COLO668 (cell line): Measurements from ENCODE around the gene CRIP1.

Source experiments
- DNase-seq: peaks from one replicate; lab custom pipeline; 2025; ENCODE audit not compliant: unreplicated experiment; lab: John Stamatoyannopoulos, UW

CRIP1 gene

DNA sequence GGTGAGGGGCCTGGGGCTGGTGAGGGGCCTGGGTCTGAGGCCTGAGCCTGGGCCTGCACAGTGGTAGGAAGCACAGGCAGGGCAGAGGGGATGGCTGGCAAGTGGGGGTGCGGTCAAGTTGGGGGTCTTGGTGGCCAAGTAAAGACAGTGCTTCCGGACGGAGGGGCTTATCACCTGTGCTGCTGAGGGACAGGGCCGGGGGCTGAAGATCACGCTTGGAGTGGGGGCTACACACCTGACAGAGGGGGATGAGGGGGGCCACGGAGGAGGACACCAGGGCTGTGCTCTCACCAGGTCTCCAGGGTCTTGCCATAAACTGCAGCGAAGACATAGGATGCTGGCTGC lies 16.6 kb downstream of the CRIP1 start:
- DNase-seq: no peak

GRCh38 chr14:105503935-105504692 lies 17.4 kb downstream of the CRIP1 start:
- DNase-seq: no peak

DNA sequence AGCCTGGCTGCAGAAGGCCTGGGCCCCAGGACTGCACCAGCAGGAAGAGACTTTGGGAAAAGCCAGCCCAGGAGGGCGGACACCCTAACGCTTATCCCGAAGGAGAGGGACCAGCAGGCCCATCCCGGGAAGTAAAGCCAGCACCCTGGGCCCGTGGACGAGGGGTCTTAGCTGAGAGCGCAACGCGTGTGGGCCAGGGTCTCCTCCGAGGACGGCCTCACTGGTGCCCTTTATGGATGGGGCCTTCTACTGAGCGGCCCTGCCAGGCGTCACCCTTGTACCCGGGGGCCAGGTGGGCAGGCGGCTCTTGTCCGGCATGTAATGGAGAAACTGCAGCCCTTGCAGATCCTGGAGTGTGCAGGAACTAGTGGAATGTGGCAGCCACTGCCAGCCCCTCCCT lies 18.4 kb downstream of the CRIP1 start:
- no peak for DNase-seq

DNA sequence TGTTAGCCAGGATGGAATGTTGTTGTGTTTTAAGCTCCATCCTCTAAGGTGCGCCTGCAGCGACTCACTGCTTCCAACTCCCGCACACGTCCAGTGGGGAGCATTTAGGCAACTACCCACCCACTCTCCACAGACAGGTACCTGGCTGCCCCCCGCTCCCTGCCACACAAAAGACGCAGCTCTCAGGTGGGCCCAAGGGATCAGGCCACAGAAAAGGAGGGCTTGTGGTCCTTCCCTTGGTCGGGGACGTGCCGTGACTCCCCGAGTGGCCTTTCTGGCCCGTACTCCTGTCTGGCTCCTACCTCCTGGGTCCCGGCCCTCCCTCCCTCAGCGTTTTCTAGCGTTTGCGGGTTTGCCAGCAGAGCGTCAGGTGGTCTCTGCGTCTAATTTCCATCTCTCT lies 20.6 kb downstream of the CRIP1 start:
- no peak for DNase-seq

DNA sequence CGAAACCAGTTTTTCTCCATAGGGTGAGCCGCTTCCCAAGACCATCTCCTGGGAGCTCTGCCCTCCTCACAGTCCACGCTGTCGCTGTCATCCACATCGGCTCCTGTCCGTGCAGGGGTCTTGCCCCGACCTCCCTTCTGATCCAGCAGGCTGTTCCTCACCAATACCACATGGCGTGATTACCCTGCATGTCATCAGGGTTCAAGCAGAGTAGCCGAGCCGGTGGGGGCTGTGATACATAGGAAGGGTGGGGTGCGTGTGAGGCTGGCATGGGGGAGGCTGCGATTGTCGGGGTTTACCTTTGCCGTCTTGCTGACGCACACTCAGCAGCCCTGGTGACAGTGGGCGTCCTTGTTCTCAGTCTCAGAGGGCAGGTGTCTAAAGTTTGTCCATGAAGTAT lies 21.4 kb downstream of the CRIP1 start:
- no peak for DNase-seq

- no peak for DNase-seq
Observed at GRCh38 chr14:105508601-105509000, 21.9 kb downstream of the CRIP1 start.

DNA sequence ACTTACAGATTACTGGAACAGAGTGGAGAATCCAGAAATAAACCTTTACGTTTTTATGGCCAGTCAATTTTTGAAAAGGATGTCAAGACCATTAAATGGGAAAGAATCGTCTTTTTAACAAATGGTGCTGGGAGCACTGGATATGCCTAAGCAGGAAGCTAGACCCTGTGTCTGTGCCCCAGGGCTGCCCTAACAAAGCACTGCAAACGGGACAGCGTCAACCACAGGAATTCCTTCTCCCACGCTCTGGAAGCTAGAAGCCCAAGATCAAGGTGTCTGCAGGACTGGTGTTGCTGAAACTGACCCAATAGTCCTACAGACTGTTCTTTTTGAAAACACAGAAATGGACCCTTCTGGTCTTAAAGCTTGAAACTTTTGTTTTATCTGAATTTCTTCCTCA lies 30.4 kb downstream of the CRIP1 start:
- no peak for DNase-seq

DNA sequence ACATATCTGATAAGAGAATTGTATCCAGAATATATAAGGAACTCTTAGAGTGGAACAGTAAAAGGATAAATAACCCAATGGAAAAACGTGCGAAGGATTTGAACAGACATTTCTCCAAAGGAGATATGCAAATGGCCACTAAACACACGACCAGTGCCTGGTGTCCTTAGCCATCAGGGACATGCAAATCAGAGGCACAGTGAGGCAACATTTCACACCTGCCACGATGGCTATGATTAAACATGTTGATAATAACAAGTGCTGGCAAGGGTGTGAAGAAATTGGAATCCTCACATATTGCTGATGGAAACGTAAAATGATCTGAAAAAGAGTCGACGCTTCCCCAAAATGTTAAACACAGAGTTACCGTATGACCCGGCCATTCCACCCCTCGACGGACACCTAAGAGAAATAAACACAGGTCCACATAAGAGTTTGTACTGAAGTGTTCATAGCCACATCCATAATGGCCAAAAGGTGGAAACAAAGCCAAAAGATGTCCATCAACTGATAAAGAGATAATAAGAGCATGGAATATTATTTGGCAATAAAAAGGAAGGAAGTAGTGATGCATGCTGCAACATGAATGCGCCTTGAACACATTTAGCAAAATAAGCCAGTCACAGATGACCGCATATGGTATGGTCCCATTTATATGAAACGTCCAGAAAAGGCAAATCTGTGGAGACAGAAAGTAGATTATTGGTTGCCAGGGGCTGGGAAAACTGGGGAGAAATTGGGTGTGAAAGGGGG lies 33.4 kb downstream of the CRIP1 start:
- DNase-seq: no peak

DNA sequence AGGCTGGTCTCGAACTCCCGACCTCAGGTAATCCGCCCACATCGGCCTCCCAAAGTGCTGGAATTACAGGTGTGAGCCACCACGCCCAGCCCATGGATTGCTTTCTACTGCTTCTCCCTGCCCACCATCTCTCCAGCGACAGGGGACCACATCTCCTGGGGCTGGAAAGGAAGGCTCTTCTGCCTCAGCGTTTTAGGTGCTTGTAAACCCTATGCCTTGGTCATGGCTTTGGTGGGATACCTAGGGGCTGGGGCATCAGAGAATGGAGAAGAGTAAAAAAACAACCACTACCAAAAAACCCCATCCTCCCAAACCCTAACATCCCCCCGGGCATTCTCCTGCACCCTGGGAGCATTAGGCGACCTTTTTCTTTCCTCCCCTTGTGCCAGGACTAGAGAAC lies 38.6 kb downstream of the CRIP1 start:
- no peak for DNase-seq

DNA sequence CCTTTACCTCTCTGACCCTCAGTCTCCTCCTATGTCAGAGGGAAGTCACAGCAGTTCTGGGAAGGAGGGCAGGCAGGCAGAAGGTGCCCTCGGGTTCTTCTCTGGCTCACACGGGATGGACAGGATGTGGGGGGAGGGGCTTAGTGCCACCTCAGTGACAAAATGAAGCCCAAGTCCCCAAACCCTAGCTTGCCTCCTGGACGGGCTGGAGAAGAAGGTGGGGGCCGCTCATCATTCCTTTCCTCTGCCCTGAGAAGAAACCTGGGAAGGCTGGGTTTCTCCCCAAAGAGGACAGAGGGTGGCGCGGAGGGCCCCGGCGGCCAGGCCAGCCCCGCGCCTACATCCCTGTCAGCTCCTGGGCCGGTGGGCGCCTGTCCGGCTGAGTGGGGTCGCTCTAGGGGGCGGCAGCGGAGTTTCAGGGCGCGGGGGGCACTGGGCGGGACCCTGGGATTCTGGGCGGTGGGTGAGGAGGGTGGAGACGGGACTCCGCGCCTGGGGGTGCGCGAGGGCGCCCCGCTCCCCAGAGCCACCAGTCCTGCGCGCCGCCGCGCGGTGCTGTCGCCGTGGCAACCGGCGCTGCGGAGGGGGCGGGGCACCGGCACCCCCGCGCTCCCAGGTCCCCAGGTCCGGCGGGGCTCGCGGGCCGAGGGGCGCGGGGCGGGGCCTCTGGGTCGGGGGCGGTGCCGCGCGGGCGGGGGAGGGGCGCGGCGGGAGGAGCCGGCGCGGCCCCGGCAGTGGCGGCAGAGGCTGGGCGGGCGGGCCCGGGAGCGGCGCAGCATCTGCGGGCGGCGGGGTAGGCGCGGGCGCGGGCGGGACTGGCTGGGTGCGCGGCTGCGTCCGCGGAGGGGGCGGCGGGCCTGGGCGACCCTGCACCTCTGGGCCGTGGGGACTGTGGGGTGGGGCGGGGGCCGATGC lies 39.4 kb downstream of the CRIP1 start, which contains the start of gene TMEM121:
TSS of gene TMEM121 (plus strand) at position 723 of the 915 bp plus-strand sequence. CDS start 2,252 bp downstream, outside the sequence.
- DNase-seq: peak; percentile 58

- DNase-seq: peak; percentile 33
Observed at GRCh38 chr14:105526776-105527380, 40.2 kb downstream of the CRIP1 start.

- DNase-seq: no peak
Observed at GRCh38 chr14:105527381-105527825, 40.7 kb downstream of the CRIP1 start.

GRCh38 chr14:105527826-105528585 lies 41.3 kb downstream of the CRIP1 start:
- peak; percentile 90 for DNase-seq

DNA sequence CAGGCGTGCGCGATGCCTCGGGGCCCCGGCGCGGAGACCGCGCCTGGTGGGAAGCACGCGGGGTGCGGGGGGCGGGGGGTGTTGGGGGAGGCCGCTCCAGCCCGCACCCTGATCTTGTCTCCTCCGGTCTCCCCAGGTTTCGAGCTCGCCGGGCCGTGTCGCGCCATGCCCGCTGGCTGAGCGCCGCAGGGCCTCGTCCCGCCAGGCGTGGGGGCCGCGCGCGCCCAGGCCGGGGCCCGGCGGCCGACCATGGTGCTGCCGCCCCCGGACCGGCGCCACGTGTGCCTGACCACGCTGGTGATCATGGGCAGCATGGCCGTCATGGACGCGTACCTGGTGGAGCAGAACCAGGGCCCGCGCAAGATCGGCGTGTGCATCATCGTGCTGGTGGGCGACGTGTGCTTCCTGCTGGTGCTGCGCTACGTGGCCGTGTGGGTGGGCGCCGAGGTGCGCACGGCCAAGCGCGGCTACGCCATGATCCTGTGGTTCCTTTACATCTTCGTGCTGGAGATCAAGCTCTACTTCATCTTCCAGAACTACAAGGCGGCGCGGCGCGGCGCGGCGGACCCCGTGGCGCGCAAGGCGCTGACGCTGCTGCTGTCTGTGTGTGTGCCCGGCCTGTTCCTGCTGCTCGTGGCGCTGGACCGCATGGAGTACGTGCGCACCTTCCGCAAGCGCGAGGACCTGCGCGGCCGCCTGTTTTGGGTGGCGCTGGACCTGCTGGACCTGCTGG lies 42.1 kb downstream of the CRIP1 start:
- DNase-seq: peak; percentile 46

DNA sequence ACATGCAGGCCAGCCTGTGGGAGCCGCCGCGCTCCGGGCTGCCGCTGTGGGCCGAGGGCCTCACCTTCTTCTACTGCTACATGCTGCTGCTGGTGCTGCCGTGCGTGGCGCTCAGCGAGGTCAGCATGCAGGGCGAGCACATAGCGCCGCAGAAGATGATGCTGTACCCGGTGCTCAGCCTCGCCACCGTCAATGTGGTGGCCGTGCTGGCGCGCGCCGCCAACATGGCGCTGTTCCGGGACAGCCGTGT lies 42.6 kb downstream of the CRIP1 start:
- no peak for DNase-seq

DNA sequence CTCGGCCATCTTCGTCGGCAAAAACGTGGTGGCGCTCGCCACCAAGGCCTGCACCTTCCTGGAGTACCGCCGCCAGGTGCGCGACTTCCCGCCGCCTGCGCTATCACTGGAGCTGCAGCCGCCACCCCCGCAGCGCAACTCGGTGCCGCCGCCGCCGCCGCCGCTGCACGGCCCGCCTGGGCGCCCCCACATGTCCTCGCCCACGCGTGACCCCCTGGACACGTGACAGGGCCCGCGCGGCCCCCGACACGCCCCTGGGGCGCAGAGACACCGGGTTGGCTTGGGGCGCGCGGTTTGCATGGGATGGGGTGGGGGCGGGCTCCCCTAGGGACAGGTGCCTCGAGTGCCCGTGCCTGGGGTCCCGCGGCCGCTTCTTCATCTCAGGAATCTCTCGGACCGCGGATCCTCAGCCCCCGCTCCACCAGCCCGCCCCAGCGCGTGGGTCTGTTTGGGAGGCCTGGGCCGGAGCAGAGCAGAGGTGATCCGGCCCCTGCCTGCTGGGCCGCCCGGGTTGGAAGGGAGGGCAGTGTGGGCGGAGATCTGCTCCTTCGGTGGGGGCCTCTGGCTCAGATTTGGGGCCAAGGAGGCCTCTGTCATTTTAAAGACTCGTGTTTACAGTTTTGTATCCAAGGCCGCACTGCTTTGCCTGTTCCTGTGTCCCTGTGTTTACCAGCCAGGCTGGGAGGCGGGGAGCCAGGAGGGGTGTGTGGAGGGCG lies 43.0 kb downstream of the CRIP1 start:
- DNase-seq: peak; percentile 79

- no peak for DNase-seq
Observed at GRCh38 chr14:105530285-105531087, 43.8 kb downstream of the CRIP1 start.
